AG04449 (cell line): ENCODE results near the gene GSDME.

Experiments
- CTCF ChIA-PET: fragments of 350-600 bp; formaldehyde crosslinking; extraction: SDS; loops from one replicate; lab custom pipeline; 2021; ENCODE audit warnings: antibody characterized with exemption; lab: Yijun Ruan, JAX
- POLR2A ChIA-PET: fragments of 400-600, 350-600 bp; formaldehyde crosslinking; extraction: SDS; loops from one replicate; lab custom pipeline; 2020; ENCODE audit warnings: antibody characterized with exemption, inconsistent platforms; lab: Yijun Ruan, JAX
- DNase-seq: peaks from one replicate; pipeline ENCODE4 v3.0.0-alpha.2; 2010; ENCODE audit warnings: low read depth, low spot score
- H3K4me3 ChIP-seq: 2 replicates; pipeline ENCODE4 v1.5.1; 2011; ENCODE audit warnings: low read depth, mild to moderate bottlenecking, control low read depth, low read length
- TF ChIP-seq, protein P1 (sequence below): IDR thresholded peaks from one replicate; pipeline ENCODE4 v1.5.1; 2011; ENCODE audit warnings: mild to moderate bottlenecking, moderate library complexity, low read length, control low read depth, inconsistent platforms; ENCODE audit not compliant: insufficient read depth; ENCODE audit errors: missing control alignments

GSDME gene

DNA sequence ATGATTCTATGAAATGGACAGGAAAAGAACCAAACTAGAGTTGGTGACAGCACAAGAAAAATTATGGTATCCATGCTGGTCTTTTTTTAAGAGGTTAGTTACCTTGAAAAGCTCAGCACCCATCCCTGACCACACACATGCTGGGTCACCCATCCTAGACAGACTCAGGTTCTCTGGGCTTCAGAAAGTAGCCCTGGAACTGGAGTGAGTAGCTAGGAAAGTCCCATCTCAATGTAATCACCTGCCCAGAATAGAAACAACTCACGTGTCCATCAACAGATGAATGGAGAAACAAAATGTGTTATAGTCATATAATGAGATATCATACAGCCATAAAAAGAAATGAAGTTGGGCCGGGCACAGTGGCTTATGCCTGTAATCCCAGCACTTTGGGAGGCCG, 37.0 kb downstream of the GSDME start:
- no peak for DNase-seq
- no peak overlapping the region for H3K4me3 ChIP-seq
- ChIA-PET CTCF (interaction anchor here (0.7 to 4.6 kb wide), 5 partner anchors 14 to 1173 kb away, joined by 3 to 27 read pairs (median 4); no protein-coding TSS in a partner anchor), POLR2A (no interaction called here)
- TF ChIP-seq, protein P1, sequence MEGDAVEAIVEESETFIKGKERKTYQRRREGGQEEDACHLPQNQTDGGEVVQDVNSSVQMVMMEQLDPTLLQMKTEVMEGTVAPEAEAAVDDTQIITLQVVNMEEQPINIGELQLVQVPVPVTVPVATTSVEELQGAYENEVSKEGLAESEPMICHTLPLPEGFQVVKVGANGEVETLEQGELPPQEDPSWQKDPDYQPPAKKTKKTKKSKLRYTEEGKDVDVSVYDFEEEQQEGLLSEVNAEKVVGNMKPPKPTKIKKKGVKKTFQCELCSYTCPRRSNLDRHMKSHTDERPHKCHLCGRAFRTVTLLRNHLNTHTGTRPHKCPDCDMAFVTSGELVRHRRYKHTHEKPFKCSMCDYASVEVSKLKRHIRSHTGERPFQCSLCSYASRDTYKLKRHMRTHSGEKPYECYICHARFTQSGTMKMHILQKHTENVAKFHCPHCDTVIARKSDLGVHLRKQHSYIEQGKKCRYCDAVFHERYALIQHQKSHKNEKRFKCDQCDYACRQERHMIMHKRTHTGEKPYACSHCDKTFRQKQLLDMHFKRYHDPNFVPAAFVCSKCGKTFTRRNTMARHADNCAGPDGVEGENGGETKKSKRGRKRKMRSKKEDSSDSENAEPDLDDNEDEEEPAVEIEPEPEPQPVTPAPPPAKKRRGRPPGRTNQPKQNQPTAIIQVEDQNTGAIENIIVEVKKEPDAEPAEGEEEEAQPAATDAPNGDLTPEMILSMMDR: no peak

DNA sequence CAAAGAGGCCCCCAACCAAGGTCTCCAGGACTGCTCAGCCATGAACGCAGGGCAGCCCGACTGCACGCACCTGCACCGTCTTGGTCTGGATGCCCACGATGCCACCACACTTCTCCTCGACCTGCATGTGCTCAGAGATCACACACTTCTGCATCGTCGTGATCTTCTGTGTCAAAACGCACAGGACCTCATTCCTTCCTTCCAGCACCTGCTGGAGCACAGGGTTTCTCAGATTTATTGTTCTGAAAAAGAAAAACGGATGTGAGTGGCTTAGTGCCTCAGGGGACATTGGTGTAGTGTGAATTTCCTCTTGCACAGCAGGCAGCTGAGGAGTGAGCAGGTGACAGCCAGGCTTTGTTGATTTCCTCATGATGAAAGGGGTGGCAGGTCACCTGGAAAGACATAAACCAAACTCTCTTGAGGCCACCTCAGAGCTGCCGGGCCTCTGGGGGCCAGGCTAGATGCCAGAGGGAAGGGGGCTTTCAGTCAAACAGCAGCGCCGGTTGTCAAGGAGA, 38.2 kb downstream of the GSDME start:
- POLR2A ChIA-PET: no interaction called here
- CTCF ChIA-PET: interaction anchor here (0.8 to 1.9 kb wide), 4 partner anchors 11 to 1172 kb away, joined by 3 to 7 read pairs (median 4); no protein-coding TSS in a partner anchor
- DNase-seq: no peak
- TF ChIP-seq, protein P1: no peak
- H3K4me3 ChIP-seq: no peak overlapping the region

DNA sequence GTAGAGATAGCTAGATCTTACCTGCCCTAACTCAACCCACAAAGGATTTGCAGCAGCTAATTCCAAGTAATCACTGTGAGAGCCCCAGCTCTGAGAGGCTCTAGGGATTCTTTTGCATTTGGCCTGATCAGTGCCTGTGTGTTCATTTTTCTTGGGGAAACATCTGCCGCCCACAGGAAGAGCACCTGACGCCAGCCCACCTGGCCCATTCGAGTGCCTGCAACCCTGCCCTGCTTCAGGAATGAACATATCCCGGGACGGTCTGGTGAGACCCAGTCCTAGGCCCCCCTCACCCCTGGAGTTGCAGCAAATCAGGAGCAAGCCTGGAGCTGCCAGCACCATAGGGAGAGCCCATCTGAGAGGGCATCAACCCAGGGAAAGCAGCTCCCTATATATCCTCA, 38.8 kb downstream of the GSDME start:
- TF ChIP-seq, protein P1: no peak
- CTCF ChIA-PET: interaction anchor here (0.9 to 1.9 kb wide), 7 partner anchors 9 to 1148 kb away, joined by 3 to 7 read pairs (median 3); no protein-coding TSS in a partner anchor

DNA sequence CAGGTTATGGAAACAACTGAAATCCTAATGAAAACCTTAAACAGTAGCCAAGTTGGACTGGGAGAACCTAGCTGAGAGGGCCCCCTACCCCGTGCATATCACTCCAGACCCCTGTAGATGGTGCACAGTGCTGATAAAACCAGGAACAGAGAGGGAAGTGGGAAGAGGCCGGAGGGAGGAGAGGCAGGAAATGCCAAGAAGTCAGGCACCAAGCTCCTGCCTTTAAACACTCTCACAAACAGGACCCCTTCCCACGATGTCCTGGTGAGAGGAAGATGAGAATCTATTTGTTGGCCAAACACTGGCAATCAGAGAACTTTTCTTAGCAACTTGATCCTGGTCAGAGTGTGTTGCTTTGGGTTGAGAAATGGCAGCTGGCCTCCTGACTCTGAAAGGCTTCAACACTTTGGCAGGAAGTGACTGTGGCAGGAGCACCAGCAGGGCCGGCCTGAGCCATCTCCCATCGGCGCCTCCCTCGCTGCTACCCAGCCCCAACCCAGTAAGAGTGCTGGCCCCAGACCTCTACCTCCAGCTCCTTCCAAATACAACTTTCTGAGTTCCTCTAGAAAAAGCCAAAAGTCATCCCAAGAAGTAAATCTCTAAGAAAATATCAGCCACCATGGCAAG, 39.5 kb downstream of the GSDME start:
- POLR2A ChIA-PET: no interaction called here
- TF ChIP-seq, protein P1: no peak
- CTCF ChIA-PET: interaction anchor here (0.9 to 1.9 kb wide), 7 partner anchors 8 to 1148 kb away, joined by 3 to 7 read pairs (median 3); no protein-coding TSS in a partner anchor
- H3K4me3 ChIP-seq: no peak overlapping the region
- no peak for DNase-seq

More for the DNA sequence above, 38.8 kb downstream of the GSDME start:
- POLR2A ChIA-PET: no interaction called here
- no peak overlapping the region for H3K4me3 ChIP-seq
- no peak for DNase-seq

DNA sequence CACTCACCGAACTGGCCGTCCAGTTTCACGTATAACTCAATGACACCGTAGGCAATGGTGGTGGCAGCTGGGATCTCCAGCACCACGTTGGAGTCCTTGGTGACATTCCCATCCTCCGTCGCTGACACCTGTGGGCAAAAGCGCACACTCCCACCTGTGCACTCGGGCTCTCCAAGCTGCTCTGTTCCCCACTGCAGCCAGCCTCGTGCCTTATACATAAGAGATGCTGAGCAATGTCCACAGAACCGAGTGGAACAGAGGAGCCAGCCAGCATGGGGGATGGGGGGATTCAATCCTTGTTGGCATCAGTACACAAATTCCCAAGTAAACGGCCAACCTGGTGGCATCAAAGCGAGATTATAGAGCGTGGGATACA, 40.0 kb downstream of the GSDME start:
- POLR2A ChIA-PET: no interaction called here
- TF ChIP-seq, protein P1: no peak
- no peak overlapping the region for H3K4me3 ChIP-seq
- DNase-seq: no peak
- CTCF ChIA-PET: interaction anchor here (1.0 to 1.9 kb wide), 4 partner anchors 8 to 1147 kb away, joined by 3 to 7 read pairs (median 3); no protein-coding TSS in a partner anchor
